ENCODE data around the gene NAA38. TPM values are rescaled to one million over a fixed set of nuclear protein-coding genes. Genes with fewer than 3 reads are reported as not detected.
A peak's percentile ranks its signal among the peaks of the same experiment; 100 is the strongest.

The NAA38 gene
- total and polyA plus RNA-seq, 10 donors, result 51.0 to 185 (median 65.6) TPM

DNA sequence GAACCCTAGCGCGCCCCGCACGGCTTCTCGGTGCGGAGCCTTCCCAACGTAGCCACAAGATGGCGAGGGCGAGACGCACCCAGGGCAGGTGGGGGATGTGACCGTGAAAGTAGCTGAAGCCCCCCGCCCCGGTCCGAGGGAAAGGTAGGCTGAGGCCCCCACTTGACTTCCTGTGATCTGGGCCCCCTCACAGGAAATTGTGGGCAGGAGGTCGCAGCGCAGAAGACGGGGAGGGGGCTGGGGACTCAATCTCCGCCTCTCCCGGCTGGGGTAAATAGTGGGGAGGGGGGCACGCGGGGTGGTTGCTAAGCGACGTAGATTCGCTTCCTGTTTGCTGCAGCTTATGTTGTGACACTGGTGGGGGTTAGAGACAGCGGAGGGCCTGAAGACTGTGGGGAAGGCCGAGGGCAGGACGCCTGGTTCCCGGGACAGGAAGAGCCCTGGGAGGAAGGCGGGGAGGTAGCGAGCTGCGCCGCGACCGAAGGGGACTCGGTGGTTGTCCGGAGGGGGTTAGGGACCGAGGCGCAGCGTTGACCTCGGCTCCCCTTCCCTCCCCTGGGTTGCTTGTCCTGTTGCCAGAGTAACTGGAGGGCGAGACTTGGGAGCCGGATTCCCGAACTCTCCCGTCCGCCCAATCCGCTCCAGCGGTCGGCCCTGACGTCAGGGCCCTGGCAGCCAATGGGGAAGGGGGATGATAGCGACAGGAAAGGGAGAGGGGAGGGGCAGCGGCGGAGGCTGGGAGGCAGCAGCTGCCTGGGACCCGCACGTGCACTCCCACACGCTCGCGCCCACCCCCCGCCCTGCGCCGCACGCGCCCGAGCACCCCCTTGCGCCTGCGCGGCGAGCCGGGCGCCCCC, 22.2 kb downstream of the NAA38 start:
- intact Hi-C loops (cut with DNase I; ENCODE audit: low total_unique reads), result no loop called here
- H3K27me3 ChIP-seq (replicated peaks in 1 of 7), result peaks cover 0 to 6% (median 0%) of the 10 kb centered on the region in 7 donors
- peak in 2 of 3 donors; percentile 63 to 66 for TF ChIP-seq POLR2A (IDR thresholded peaks at IDR 0.05)
- peak; percentile 73 to 92 (median 89) for TF ChIP-seq CTCF (IDR thresholded peaks at IDR 0.05 in 8 of 11, conservative IDR thresholded peaks at IDR 0.05 in 3 of 11)
- peak; percentile 87 to 93 (median 87) for TF ChIP-seq POLR2AphosphoS5 (IDR thresholded peaks at IDR 0.05)
- peak overlapping the region; percentile 72 to 86 (median 83) for H3K4me3 ChIP-seq
- H3K9me3 ChIP-seq, result no peaks in the 10 kb centered on the region
- peak overlapping the region; percentile 88 to 100 (median 95) for H3K27ac ChIP-seq
- peaks cover 0 to 8% (median 0%) of the 10 kb centered on the region in 6 donors for H3K36me3 ChIP-seq
- WGBS, 5 donors, result 0 to 1% (median 1%) methylated on average over 39 to 69 of the region's 69 CpGs
- peaks cover 33 to 69% (median 50%) of the 10 kb centered on the region in 6 donors for H3K4me1 ChIP-seq
- DNase-seq, result peak; percentile 95

DNA sequence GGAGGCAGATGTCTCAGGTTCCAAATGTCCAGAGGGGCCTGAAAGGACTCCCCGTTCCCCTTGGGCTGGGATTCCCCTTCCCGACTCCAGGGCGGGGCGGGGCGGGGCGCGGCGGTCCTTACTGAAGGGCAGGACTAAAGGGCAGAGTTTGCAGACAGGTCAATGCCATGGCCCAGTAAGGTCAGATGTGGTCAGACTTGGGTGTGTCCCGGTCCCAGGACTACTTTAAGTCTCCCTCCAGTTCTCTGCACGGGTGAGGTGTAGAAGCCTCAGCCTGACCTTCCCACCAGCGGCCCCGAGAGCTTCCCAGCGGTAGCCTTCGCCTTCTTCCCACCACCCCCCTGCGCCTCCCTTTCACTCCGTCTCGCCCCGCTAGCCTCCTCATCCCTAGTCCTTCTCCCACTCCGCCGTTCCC, 22.8 kb downstream of the NAA38 start:
- Histone ChIP-seq H3K27ac (peak overlapping the region; percentile 88 to 100 (median 95)), H3K4me3 (peak overlapping the region; percentile 72 to 86 (median 83)), H3K4me1 (peaks cover 33 to 63% (median 43%) of the 10 kb centered on the region in 6 donors), H3K9me3 (no peaks in the 10 kb centered on the region), H3K36me3 (peaks cover 0 to 2% (median 0%) of the 10 kb centered on the region in 6 donors), H3K27me3 (replicated peaks in 1 of 7) (peaks cover 0 to 6% (median 0%) of the 10 kb centered on the region in 7 donors)
- TF ChIP-seq POLR2AphosphoS5 (IDR thresholded peaks at IDR 0.05), result no peak
- no peak for TF ChIP-seq POLR2A (IDR thresholded peaks at IDR 0.05)
- TF ChIP-seq CTCF (IDR thresholded peaks at IDR 0.05 in 8 of 11, conservative IDR thresholded peaks at IDR 0.05 in 3 of 11), result no peak
- intact Hi-C loops (cut with DNase I; ENCODE audit: low total_unique reads), result no loop called here
- peak; percentile 94 for DNase-seq
- 0 to 1% (median 1%) methylated on average over 11 to 20 of the region's 20 CpGs for WGBS, 5 donors

- Histone ChIP-seq H3K27ac (peak within 1 kb of the TSS; percentile 88 to 100 (median 95)), H3K36me3 (no peaks in the 10 kb centered on the region), H3K27me3 (replicated peaks in 1 of 7) (peaks cover 0 to 6% (median 0%) of the 10 kb centered on the region in 7 donors), H3K4me3 (peak within 1 kb of the TSS; percentile 72 to 86 (median 83)), H3K4me1 (peaks cover 27 to 57% (median 37%) of the 10 kb centered on the region in 6 donors), H3K9me3 (no peaks in the 10 kb centered on the region)
- TF ChIP-seq POLR2A (IDR thresholded peaks at IDR 0.05) (no peak), CTCF (IDR thresholded peaks at IDR 0.05 in 8 of 11, conservative IDR thresholded peaks at IDR 0.05 in 3 of 11) (peak in 4 of 11 experiments; percentile 23 to 44 (median 38)), POLR2AphosphoS5 (IDR thresholded peaks at IDR 0.05) (peak; percentile 17 to 82 (median 75))
- intact Hi-C loops (cut with DNase I; ENCODE audit: low total_unique reads), result no loop called here
- 0 to 1% (median 1%) methylated on average over 26 to 49 of the region's 49 CpGs for WGBS, 5 donors
- peak; percentile 97 for DNase-seq
These were observed 23.4 kb downstream of the NAA38 start, which contains the start of gene KDM6B for GRCh38 chr17:7833795-7834541. KDM6B (plus strand) TSS chr17:7834217; CDS start chr17:7845555, 11,338 bp downstream.
